Activated CD8-positive, alpha-beta memory T cell treated with anti-CD3 and anti-CD28 coated beads, Interleukin-2, amount 50 U/mL, for 4 hours (primary cell): ENCODE data around the gene ARHGEF28.

Experiments
- DNase-seq: peaks from one replicate; pipeline ENCODE4 v3.0.0-alpha.2; 2020

Gene ARHGEF28

GRCh38 chr5:73826301-73827105 is 200.5 kb downstream of the ARHGEF28 start:
- DNase-seq: no peak

- DNase-seq: no peak
Observed at GRCh38 chr5:73827106-73827450, 201.1 kb downstream of the ARHGEF28 start.

DNA sequence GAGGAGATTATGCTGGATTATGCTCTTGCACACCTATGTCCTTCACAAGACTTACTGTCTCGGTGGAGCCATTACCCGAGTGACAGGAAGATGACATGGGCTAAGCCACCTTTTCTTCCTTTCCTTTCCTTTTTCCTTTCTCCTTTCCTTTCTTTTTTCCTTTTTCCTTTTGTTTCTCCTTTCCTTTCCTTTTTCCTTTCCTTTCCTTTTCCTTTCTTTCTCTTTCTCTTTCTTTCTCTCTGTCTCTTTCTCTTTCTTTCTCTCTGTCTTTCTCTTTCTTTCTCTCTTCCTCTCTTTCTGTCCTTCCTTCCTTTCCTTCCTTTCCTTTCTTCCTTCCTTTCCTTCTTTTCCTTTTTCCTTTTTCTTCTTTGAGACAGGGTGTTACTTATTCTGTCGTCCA is 202.5 kb downstream of the ARHGEF28 start:
- no peak for DNase-seq

DNA sequence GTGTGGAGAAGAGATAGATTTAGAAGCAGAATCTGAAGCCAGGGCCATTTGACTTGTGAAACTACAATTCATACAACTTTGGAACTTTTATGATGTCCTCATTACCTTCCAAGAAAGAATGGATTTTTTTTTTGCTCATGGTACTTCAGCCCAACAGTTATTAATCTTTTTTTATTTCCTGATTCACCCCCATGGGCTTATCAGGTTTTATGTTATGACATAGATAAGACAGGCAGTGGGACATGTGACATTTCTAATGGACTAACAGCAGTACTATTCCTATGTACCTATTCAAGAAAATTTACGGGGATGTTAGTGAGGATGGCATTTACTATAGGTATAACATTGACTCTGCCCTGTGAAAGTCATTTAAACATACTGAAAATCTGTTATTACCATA is 204.7 kb downstream of the ARHGEF28 start:
- no peak for DNase-seq

DNA sequence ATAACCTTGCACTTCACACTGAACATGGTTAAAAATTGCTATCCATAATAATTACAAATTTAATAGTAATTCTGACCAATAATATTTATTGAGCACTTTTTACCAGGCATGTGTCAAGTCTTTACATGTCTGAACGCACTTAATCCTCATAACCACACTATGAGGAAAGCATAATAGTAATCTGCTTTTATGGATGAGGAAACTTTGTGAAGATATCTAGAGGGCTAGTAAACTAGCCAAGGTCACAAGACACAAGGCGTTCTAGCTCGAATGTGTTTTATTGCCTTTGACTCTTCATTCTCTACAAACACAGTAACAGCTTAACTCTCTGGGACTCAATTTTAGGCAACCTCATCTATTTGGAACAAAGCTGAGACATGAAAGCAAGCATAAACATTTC is 205.1 kb downstream of the ARHGEF28 start:
- no peak for DNase-seq

- DNase-seq: no peak
Observed at GRCh38 chr5:73834693-73835092, 208.7 kb downstream of the ARHGEF28 start.

GRCh38 chr5:73835726-73836125 is 209.7 kb downstream of the ARHGEF28 start:
- no peak for DNase-seq

DNA sequence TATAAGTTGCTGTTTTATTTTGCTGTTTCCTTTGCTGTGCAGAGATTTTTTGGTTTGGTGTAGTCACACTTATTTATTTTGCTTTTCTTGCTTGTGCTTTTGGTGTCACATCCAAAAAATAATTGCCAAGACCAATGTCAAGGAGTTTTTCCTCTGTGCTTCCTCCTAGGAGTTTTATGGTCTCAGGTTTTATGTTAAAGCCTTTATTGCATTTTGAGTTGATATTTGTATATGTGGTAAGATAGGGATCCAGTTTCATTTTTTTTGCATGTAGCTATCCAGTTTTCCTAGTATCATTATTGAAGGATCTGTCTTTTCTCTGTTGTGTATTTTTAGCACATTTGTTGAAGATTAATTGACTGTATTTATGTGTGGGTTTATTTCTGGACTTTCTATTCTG is 210.6 kb downstream of the ARHGEF28 start:
- DNase-seq: no peak

DNA sequence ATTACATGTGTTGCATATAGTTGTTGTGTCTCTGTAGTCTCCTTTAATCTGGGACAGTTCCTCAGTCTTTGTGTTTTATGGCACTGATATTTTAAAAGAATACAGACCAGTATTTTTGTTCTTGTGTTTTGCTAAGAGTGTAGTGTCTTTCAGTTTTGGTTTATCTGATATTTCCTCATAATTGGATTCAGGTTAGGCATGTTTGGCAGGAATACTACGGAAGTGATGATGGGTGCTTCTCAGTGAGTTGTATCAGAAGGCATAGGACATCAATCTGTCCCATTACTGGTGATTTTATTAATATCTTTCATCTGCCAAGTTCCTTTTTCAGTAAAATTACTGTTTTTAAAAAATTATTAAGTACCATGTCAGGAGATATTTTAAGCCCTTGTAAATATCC is 212.9 kb downstream of the ARHGEF28 start:
- no peak for DNase-seq

- DNase-seq: no peak
Observed at GRCh38 chr5:73841641-73842040, 215.6 kb downstream of the ARHGEF28 start.

GRCh38 chr5:73844165-73844564 is 218.2 kb downstream of the ARHGEF28 start:
- DNase-seq: no peak

- no peak for DNase-seq
Observed at GRCh38 chr5:73851471-73852181, 225.6 kb downstream of the ARHGEF28 start.

DNA sequence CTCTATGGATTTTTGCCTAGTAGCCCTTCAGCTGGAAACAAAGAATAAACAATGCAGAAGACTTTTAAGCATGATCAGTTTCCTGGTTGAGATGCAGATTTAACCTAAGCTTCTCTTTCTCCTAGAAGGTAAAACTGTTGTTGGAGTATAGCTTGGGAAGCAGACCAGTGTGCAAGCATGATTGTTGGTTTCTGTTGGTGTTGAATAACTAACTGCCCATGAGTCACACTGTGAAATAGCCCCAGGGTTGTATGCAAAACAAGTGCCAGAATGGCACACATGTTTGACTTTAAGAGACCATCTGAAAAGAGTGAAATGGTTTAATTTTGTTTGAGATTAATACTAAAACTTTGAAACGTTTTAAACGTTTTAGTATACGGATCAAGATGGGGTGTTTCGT is 227.1 kb downstream of the ARHGEF28 start:
- no peak for DNase-seq

DNA sequence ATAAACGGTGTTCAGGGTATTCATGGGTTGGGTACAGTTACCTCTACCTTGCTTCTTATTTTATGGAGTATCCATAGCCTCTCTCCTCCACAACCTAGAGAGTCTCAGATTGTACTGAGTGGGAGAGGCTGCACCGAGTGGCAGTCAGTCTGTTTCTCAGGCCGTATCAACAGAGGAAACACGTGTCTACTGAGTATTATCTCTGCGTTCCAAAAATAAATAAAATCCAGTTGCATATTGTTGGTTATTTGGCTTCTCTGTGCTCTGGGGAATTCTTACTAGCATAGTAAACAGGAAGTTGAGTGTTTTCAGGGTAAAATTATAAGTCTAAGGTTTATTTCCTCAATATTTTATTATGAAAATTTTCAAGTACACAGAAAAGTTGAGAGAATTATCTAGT is 231.0 kb downstream of the ARHGEF28 start:
- no peak for DNase-seq

DNA sequence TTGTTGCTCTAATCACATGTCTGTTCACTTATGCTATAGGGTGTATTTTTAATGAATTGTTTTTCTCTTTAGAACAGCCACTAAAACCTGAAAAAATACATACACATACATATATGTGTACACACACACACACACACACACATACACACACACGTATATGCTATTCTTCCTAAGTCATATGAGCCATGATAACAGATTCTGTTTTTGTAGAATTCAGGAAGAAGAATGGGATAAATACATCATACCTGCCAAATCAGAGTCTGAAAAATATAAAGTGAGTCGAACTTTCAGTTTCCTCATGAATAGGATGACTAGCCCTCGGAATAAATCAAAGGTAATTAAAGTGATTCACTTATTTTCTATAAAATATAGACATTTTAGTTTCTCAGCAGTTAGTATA is 231.4 kb downstream of the ARHGEF28 start:
- DNase-seq: no peak

- DNase-seq: no peak
Observed at GRCh38 chr5:73858054-73858453, 232.1 kb downstream of the ARHGEF28 start.

DNA sequence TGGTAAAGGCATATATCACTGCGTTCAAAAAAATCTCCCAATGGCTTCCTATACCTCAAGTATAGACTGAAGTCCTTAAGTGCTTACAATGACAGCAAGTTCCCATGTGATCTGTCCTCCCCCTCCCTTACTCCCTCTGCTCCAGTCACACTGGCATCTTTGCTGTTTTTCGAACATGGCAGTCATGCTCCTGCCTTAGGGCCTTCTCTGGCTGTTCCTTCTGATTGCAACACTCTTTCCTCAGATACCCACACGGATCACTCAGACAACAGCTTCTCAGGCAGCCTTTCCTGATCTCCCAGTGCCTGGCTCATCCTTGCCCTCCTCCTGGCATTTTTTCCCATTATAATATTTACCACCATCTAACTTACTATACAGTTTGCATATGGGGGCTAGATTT is 232.8 kb downstream of the ARHGEF28 start:
- DNase-seq: no peak

GRCh38 chr5:73859696-73860095 is 233.7 kb downstream of the ARHGEF28 start:
- DNase-seq: no peak

DNA sequence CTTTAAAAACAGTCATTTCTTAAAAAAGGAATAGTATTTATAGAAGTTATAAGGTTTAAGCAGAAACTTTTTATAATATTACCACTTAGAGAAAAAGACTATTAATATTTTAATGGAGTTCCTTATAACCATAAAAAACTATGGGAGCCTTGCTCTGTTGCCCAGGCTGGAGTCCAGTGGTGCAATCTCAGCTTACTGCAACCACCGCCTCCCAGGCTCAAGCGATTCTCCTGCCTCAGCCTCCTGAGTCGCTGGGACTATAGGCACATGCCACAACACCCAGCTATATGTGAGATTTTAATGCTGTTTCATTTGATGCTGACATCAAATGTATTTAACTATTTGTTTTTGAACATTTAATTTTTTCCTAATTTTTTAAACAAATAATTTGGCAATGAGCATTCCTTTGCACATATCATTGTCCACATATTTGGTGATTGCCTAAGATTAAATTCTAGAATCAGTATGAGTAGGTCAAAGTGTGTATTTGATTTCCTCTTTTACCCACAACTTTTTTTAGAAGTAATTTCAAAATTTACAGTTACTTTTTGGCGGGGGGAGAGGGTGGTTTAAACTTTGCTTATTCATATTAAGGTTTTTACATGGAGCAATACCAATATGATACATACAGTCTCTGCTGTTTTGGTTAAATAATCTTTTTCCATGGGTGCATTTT is 235.5 kb downstream of the ARHGEF28 start:
- DNase-seq: no peak

GRCh38 chr5:73862796-73863195 is 236.8 kb downstream of the ARHGEF28 start:
- DNase-seq: no peak

- DNase-seq: no peak
Observed at GRCh38 chr5:73863876-73864275, 237.9 kb downstream of the ARHGEF28 start.

- no peak for DNase-seq
Observed at GRCh38 chr5:73865315-73865714, 239.3 kb downstream of the ARHGEF28 start.

GRCh38 chr5:73867345-73868335 is 241.6 kb downstream of the ARHGEF28 start:
- no peak for DNase-seq
